Stimulated activated CD8-positive, alpha-beta memory T cell treated with anti-CD3 and anti-CD28 coated beads, Interleukin-4, amount 100 ng/mL, for 4 hours (primary cell): Measurements from ENCODE around the gene CATSPERD.

ENCODE experiments used
- DNase-seq, 2 donors: peaks; one replicate each; pipeline ENCODE4 v3.0.0-alpha.2; 2020; ENCODE audit warnings: low read depth in 2 of 2, low spot score in 1 of 2

The CATSPERD gene

GRCh38 chr19:5719961-5720790, at the start of gene CATSPERD, which contains the start of gene LONP1:
CATSPERD (plus strand) TSS chr19:5720637; CDS start chr19:5720738, 101 bp downstream.
LONP1 (minus strand) TSS chr19:5720146; CDS start chr19:5720132, 14 bp downstream.
- DNase-seq = peak; percentile 90 to 96

- no peak for DNase-seq
Measured at GRCh38 chr19:5671600-5671999, 48.8 kb upstream of the CATSPERD start.

- DNase-seq = no peak
Measured at GRCh38 chr19:5672708-5673459, 47.6 kb upstream of the CATSPERD start.

GRCh38 chr19:5673752-5674151, 46.7 kb upstream of the CATSPERD start:
- no peak for DNase-seq

GRCh38 chr19:5674714-5675113, 45.7 kb upstream of the CATSPERD start:
- no peak for DNase-seq

- no peak for DNase-seq
Measured at GRCh38 chr19:5676105-5676771, 44.2 kb upstream of the CATSPERD start.

GRCh38 chr19:5676772-5677105, 43.7 kb upstream of the CATSPERD start:
- no peak for DNase-seq

- no peak for DNase-seq
Measured at GRCh38 chr19:5677136-5677535, 43.3 kb upstream of the CATSPERD start.

- no peak for DNase-seq
Measured at GRCh38 chr19:5677580-5677979, 42.9 kb upstream of the CATSPERD start.

- no peak for DNase-seq
Measured at GRCh38 chr19:5678071-5678718, 42.2 kb upstream of the CATSPERD start.

GRCh38 chr19:5679289-5680083, 41.0 kb upstream of the CATSPERD start:
- no peak for DNase-seq

GRCh38 chr19:5680084-5680436, 40.4 kb upstream of the CATSPERD start:
- DNase-seq = no peak

GRCh38 chr19:5680437-5681368, 39.7 kb upstream of the CATSPERD start, which contains the start of the genes HSD11B1L and MICOS13:
HSD11B1L (plus strand) TSS chr19:5681027; CDS start chr19:5684833, 3,806 bp downstream.
MICOS13 (minus strand) TSS chr19:5680516; CDS start chr19:5680486, 30 bp downstream.
- peak; percentile 93 to 97 for DNase-seq

- no peak for DNase-seq
Measured at GRCh38 chr19:5681391-5682106, 38.9 kb upstream of the CATSPERD start.

- DNase-seq = no peak
Measured at GRCh38 chr19:5682107-5682482, 38.3 kb upstream of the CATSPERD start.

- no peak for DNase-seq
Measured at GRCh38 chr19:5683177-5683886, 37.1 kb upstream of the CATSPERD start.

- DNase-seq = no peak
Measured at GRCh38 chr19:5684694-5685430, 35.6 kb upstream of the CATSPERD start.
